Upper lobe of left lung (tissue), 6 donors: ENCODE measurements around the gene STX2. TPM values are rescaled to one million over a fixed set of nuclear protein-coding genes. Genes with fewer than 3 reads are reported as not detected.
A peak's percentile ranks its signal among the peaks of the same experiment; 100 is the strongest.
"Not testable (repeated sequence)": the region's sequence is repeated elsewhere in the genome, so short reads cannot be mapped to it uniquely, and the experiment has no call there.

Source experiments
- ATAC-seq, 2 donors: fragments of 200-7000 bp; cut with Tn5 transposase; one replicate each; pipeline ENCODE4 v1.9.1; 2022; ENCODE audit warnings: mild to moderate bottlenecking in 2 of 2, moderate library complexity in 2 of 2; ENCODE audit not compliant: low FRiP score in 2 of 2
- DNase-seq, 2 donors: peaks; one replicate each; pipeline ENCODE4 v3.0.0-alpha.2; 2019 to 2020
- H3K27ac ChIP-seq, 4 donors: fragments of 200-600 bp; sonication (generic); one replicate each; pipeline ENCODE4 v1.5.1; 2016 to 2019
- H3K27me3 ChIP-seq, 4 donors: fragments of 200-600 bp; sonication (generic); one replicate each; pipeline ENCODE4 v1.5.1; 2017 to 2019
- H3K36me3 ChIP-seq, 4 donors: fragments of 200-600 bp; sonication (generic); one replicate each; pipeline ENCODE4 v1.5.1; 2016 to 2019
- H3K4me1 ChIP-seq, 4 donors: fragments of 200-600 bp; sonication (generic); one replicate each; pipeline ENCODE4 v1.5.1; 2018 to 2019
- H3K4me3 ChIP-seq, 4 donors: fragments of 200-600 bp; sonication (generic); one replicate each; pipeline ENCODE4 v1.5.1; 2017 to 2019; ENCODE audit warnings: mild to moderate bottlenecking in 2 of 4, moderate library complexity in 1 of 4
- H3K9me3 ChIP-seq, 4 donors: fragments of 200-600 bp; sonication (generic); one replicate each; pipeline ENCODE4 v1.5.1; 2018 to 2019
- CTCF ChIP-seq, 6 experiments: fragments of 450-650 bp in 4 of 6; fragments of 200-600 bp in 2 of 6; sonication (generic) in 2 of 6; IDR thresholded peaks; one replicate each; pipeline ENCODE4 v1.5.1; 2016 to 2019; ENCODE audit warnings: antibody characterized with exemption in 6 of 6
- EP300 ChIP-seq, 4 donors: sonication (generic); formaldehyde crosslinking; IDR thresholded peaks; one replicate each; pipeline ENCODE4 v1.5.1; 2017; ENCODE audit warnings: antibody characterized with exemption in 4 of 4, control low read depth in 2 of 4
- POLR2A ChIP-seq, 4 donors: fragments of 450-650 bp; IDR thresholded peaks; one replicate each; pipeline ENCODE4 v1.5.1; 2016 to 2017; ENCODE audit warnings: antibody characterized with exemption in 4 of 4, mild to moderate bottlenecking in 2 of 4
- POLR2AphosphoS5 ChIP-seq, 2 donors: sonication (generic); formaldehyde crosslinking; IDR thresholded peaks; one replicate each; pipeline ENCODE4 v1.5.1; 2017; ENCODE audit warnings: antibody characterized with exemption in 2 of 2
- WGBS, 2 donors: methylation state at CpG; one replicate each; pipeline ENCODE4 v1.1.5; 2017 to 2018; 5-methylcytosine and 5-hydroxymethylcytosine counted together
- total RNA-seq, 6 donors: library from RNA; depleted of rRNA in 4 of 6; stranded (reverse); fragments of >200 nt in 4 of 6; gene quantifications; one replicate each; pipeline versions ENCODE4 v1.1.0 to v1.2.1, GENCODE V29; 2016 to 2021
- donor health status: DM: no; HTN: no; CAD: no; lungs with moderate emphysema.
- donor health status: DM: no; HTN: yes; CAD: no; lungs with severe emphysema.

STX2 gene
- total RNA-seq, 6 donors from 2014 or later: 12.4 to 113 (median 27.0) TPM

GRCh38 chr12:130870442-130871285, 31.6 kb upstream of the STX2 start:
- Histone ChIP-seq H3K36me3 (peaks cover 6 to 26% (median 18%) of the 10 kb centered on the region in 4 donors), H3K4me1 (peaks cover 21 to 33% (median 24%) of the 10 kb centered on the region in 4 donors), H3K27me3 (no peaks in the 10 kb centered on the region), H3K9me3 (no peaks in the 10 kb centered on the region), H3K4me3 (peak overlapping the region in 3 of 4 donors; percentile 89 to 98 (median 92)), H3K27ac (peak overlapping the region; percentile 77 to 96 (median 84))
- WGBS, 2 donors: 48 to 54% methylated on average over 24 to 31 of the region's 31 CpGs
- TF ChIP-seq CTCF (IDR thresholded peaks at IDR 0.05) (peak; percentile 35 to 74 (median 51)), EP300 (IDR thresholded peaks at IDR 0.05) (no peak), POLR2A (IDR thresholded peaks at IDR 0.05) (no peak), POLR2AphosphoS5 (IDR thresholded peaks at IDR 0.05) (no peak)
- DNase-seq (peak; percentile 17 to 77), ATAC-seq (peak; percentile 85 to 86)

GRCh38 chr12:130868412-130868811, 29.4 kb upstream of the STX2 start:
- no peaks in the 10 kb centered on the region for H3K27me3 ChIP-seq
- H3K4me3 ChIP-seq: no peak overlapping the region
- H3K4me1 ChIP-seq: peaks cover 14 to 20% (median 15%) of the 10 kb centered on the region in 4 donors
- no peak overlapping the region for H3K27ac ChIP-seq
- TF ChIP-seq POLR2A (IDR thresholded peaks at IDR 0.05): no peak
- TF ChIP-seq EP300 (IDR thresholded peaks at IDR 0.05): no peak
- no peak for TF ChIP-seq POLR2AphosphoS5 (IDR thresholded peaks at IDR 0.05)
- TF ChIP-seq CTCF (IDR thresholded peaks at IDR 0.05): no peak
- DNase-seq (no peak), ATAC-seq (no peak)
- H3K36me3 ChIP-seq: peaks cover 0 to 3% (median 2%) of the 10 kb centered on the region in 4 donors
- WGBS, 2 donors: 66 to 67% methylated on average over 4 of the region's 4 CpGs
- H3K9me3 ChIP-seq: no peaks in the 10 kb centered on the region

GRCh38 chr12:130863298-130863697, 24.2 kb upstream of the STX2 start:
- peaks cover 0 to 5% (median 0%) of the 10 kb centered on the region in 4 donors for H3K9me3 ChIP-seq
- 65 to 75% methylated on average over 5 of the region's 5 CpGs for WGBS, 2 donors
- no peaks in the 10 kb centered on the region for H3K4me1 ChIP-seq
- ATAC-seq: no peak
- H3K36me3 ChIP-seq: no peaks in the 10 kb centered on the region
- no peak overlapping the region for H3K27ac ChIP-seq
- no peaks in the 10 kb centered on the region for H3K27me3 ChIP-seq
- peak in 1 of 2 donors; percentile 48 for DNase-seq
- TF ChIP-seq CTCF (IDR thresholded peaks at IDR 0.05) (no peak), POLR2AphosphoS5 (IDR thresholded peaks at IDR 0.05) (no peak), POLR2A (IDR thresholded peaks at IDR 0.05) (no peak), EP300 (IDR thresholded peaks at IDR 0.05) (no peak)
- H3K4me3 ChIP-seq: no peak overlapping the region

GRCh38 chr12:130862771-130863170, 23.7 kb upstream of the STX2 start:
- H3K4me1 ChIP-seq, ATAC-seq, H3K36me3 ChIP-seq, DNase-seq, H3K9me3 ChIP-seq, H3K4me3 ChIP-seq, H3K27ac ChIP-seq, H3K27me3 ChIP-seq: not testable (repeated sequence)
- WGBS, 2 donors: 91 to 98% methylated on average over 8 of the region's 8 CpGs

- DNase-seq (no peak), ATAC-seq (no peak)
Observed at GRCh38 chr12:130862161-130862560, 23.1 kb upstream of the STX2 start.

More at GRCh38 chr12:130862161-130862560, 23.1 kb upstream of the STX2 start:
- H3K27ac ChIP-seq: no peak overlapping the region
- no peak overlapping the region for H3K4me3 ChIP-seq
- no peaks in the 10 kb centered on the region for H3K27me3 ChIP-seq
- peaks cover 0 to 5% (median 0%) of the 10 kb centered on the region in 4 donors for H3K9me3 ChIP-seq
- no peaks in the 10 kb centered on the region for H3K36me3 ChIP-seq
- no peak for TF ChIP-seq POLR2AphosphoS5 (IDR thresholded peaks at IDR 0.05)
- TF ChIP-seq EP300 (IDR thresholded peaks at IDR 0.05): no peak
- no peak for TF ChIP-seq CTCF (IDR thresholded peaks at IDR 0.05)
- TF ChIP-seq POLR2A (IDR thresholded peaks at IDR 0.05): no peak
- WGBS, 2 donors: 86 to 93% methylated on average over 4 of the region's 4 CpGs
- no peaks in the 10 kb centered on the region for H3K4me1 ChIP-seq
